DMS 273 treated with DMSO at 0.1 percent for 48 hours (cell line): Measurements from ENCODE around the gene RNPEP.
"Not testable (repeated sequence)": the region's sequence is repeated elsewhere in the genome, so short reads cannot be mapped to it uniquely, and the experiment has no call there.

Source experiments
- DNase-seq: peaks from one replicate; lab custom pipeline; 2025; lab: John Stamatoyannopoulos, UW

RNPEP gene

GRCh38 chr1:201962382-201962781 is 20.1 kb upstream of the RNPEP start:
- DNase-seq = not testable (repeated sequence)

GRCh38 chr1:201964261-201964660 is 18.2 kb upstream of the RNPEP start:
- DNase-seq = no peak

GRCh38 chr1:201966171-201966570 is 16.3 kb upstream of the RNPEP start:
- DNase-seq = no peak

- DNase-seq = no peak
Observed at GRCh38 chr1:201968202-201968925, 14.1 kb upstream of the RNPEP start.

DNA sequence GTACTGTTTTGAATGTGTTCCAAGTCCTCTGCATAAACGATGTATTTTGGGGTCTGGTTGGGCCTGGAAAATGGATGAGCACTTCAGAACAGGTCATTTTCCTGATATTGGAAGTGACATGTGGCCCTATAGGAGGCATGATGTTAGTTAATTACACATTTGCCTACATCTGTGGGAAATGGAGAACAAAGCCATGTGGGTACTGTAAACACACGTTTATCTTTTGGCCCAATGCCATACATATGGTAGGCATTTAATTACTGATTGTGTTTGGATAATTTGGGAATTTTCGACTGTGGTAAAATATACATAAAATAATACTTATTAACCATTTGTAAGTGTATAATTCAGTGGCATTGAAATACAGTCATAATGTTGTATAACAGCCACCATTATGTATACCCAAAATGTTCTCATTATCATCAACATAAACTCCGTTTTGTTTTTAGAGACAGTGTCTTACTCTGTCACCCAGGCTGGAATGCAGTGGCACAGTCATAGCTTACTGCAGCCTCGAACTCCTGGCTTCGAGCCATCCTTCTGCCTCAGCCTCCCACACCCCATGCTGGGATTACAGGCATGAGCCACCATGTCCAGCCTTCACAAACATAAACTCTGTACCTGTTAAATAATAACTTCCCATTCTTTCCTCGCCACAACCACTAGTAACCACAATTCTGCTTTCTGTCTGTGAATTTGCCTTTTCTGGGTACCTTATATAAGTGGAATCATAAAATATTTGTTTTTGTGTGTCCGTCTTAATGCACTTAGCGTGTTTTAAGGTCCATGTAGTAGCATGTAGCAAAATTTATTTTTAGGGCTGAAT is 11.9 kb upstream of the RNPEP start:
- peak; percentile 89 for DNase-seq

GRCh38 chr1:201982082-201982622 is 296 bp upstream of the RNPEP start:
- peak; percentile 35 for DNase-seq

DNA sequence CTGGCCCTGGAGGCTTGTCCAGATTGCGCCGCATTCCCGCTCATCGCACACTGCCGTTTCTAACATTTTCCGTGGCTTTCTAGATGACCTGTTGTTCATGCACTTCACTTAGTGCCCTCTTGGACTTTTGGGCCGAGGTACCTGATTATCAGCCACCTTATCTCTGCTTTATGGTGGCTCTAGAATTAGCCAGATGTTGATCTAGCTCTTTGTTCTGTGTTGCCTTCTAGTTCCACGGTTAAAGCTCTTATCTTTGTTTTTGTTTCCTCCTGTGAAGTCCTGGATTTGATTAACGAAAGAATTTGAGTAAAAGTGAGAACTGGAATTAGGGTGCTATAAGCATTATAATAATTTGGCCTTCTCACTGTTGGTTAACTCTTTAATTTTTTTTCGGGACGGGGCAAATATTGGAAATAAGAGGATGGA is 945 bp downstream of the RNPEP start:
- DNase-seq = no peak

DNA sequence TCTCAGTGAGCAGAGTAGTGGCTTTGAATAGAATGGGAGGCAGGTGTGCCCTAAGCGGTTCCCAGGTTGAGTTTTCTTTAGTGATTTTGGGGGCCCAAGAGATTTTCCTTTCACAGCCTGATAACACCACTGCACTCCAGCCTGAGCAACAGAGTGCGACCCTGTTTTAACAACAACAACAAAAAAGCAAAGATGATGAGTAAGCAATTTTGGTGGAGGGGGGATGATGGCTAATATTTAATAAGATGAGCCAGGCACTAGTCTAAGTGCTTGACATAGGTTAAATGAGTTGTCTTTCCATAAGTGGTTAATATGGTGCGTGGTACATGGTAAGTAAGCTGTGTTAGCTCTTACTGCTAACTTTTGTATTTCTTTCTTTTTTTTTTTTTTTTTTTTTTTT is 2.0 kb downstream of the RNPEP start:
- no peak for DNase-seq

DNA sequence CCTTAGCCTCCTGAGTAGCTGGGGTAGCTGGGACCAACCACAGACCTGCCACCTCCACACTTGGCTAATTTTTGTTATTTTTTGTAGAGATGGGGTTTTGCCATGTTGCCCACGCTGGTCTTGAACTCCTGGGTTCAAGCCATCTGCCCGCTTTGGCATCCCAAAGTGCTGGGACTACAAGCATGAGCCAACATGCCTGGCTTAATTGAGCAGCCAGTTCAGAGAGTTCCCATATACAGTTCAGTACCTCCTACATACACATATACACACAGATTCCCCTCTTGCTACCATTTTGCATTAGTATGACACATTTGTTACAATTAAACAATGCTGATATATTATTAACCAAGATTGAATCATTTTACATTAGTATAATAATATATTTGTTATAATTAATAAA is 2.9 kb downstream of the RNPEP start:
- DNase-seq = peak; percentile 63

DNA sequence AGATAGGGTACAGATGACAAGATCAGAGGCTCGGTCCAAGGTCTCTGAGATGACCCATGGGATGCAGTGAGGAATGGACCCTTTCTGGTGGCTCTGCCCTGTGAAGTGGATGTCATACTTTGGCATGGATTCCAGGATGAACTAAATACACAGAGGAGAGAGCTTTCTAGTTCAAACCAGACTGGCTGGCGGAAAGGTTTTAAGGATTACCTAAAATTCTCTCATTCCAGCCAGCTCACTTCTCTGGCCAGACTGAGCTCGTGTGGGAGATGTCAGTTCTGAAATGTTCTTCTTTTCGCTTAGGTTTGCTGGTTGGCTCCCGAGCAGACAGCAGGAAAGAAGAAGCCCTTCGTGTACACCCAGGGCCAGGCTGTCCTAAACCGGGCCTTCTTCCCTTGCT is 6.2 kb downstream of the RNPEP start:
- DNase-seq = no peak

DNA sequence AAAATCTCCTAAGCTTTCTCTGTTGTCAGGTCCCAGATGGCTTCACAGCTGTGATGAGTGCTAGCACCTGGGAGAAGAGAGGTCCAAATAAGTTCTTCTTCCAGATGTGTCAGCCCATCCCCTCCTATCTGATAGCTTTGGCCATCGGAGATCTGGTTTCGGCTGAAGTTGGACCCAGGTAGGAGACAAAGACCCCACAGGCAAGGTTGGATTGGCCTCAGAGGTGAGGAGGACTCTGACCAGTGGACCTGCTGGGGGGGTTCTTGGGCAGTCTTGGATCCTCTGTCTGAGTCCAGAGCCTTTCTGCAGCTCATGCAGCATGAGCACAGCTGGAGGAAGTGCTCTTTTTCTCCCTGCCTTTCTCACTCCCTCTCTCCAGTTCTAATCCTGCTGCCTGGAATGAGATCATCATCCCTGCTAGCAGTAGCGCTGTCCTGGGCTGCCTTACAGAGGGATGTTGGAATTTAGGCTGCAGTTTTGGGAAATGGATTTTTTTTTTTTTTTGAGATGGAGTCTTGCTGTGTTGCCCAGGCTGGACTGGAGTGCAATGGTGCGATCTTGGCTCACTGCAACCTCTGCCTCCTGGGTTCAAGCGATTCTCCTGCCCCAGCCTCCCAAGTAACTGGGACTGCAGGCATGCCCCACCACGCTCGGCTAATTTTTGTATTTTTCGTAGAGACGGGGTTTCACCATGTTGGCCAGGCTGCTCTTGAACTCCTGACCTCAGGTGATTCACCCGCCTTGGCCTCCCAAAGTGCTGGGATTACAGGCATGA is 7.1 kb downstream of the RNPEP start:
- DNase-seq = no peak

DNA sequence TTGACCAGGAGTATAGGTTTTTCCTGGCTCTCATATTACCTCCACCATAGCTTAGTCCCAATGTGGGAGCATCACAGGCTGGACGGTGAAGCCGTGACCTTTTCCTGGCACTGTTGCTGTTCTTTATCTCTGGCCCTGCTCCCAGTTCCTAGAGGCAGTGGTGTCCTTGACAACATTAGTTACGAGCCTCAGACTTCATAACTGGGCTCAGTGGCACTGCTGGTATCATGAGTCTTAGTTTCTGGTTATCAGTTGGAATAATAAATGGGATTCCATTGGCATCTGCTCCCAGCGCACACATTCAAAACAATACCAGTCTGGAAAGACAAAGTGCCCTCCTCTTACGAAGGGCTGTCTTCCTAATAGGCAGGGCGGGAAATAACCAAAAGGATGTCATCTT is 8.0 kb downstream of the RNPEP start:
- no peak for DNase-seq

- DNase-seq = peak; percentile 19
Observed at GRCh38 chr1:201999625-202000238, 17.3 kb downstream of the RNPEP start.

DNA sequence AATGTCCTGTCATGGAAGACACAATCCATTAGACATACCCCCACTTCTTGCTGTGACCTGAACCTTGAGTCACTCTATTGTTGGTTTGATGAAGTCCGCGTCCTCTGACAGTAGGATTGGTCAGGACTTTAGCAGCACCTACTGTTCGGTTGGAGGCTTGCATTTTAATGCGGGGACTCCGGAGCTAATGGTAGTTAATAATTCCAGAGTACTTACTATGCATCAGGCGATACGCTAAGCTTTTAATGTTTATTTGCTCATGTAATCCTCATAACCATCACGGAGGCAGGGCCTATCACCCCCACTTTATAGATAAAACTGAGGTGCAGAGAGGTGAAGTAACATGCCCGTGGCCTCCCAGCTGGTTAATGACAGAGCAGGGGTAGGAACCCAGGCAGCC is 20.1 kb downstream of the RNPEP start:
- no peak for DNase-seq

DNA sequence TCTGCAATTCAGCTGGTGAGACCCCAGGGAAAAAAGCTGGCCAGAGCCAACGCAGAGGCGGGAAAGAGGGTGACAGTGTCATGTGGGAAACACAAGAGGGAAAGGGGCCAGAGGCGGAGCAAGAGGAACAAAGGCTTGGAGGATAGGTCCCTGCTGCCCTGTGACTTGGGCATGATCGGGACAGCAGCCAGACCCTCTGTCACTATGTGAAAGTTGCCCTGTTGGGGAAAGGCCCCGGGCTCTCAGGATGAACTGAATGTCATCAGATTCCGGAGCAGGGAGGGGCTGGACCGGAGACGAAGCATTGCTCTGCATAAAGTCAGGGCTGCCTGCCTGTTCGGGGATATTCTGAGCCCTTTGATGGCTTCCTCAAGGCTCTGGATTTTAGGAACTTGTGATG is 22.3 kb downstream of the RNPEP start:
- DNase-seq = no peak

DNA sequence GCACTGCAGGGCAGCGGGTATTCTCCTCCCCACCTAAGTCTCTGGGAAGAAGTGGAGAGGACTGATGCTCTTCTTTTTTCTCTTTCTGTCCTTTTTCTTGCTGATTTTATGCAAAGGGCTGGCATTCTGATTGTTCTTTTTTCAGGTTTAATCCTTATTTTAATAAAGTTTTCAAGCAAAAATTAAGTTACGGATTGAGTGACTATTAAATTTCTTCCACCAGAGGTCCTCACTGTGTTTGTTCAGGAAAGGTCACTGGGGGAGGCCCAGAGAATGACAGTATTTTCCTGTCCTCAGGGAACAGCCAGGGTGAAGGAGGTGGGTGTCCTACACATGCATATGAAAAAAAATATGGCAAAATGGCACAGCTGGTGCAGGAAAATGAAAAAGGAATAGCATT is 23.5 kb downstream of the RNPEP start:
- DNase-seq = no peak

DNA sequence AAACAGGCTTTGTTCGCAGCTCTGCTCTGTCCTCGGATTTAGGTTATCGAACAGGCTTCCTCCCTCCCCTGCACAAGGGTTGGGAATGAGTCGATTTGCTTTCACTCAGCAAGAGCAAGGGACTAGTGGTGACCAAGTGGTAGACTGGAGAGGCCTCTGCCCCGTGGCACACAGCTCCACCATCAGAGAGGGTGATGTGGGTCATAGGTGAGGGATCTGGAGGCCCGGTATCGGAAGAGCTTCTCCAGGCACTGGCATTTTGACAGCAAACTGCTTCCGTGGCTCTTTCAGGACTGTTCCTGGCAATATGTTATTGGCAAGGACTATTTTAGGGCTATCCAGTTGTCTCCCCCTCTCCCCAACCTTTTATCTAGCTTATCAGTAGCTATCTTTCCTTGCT is 24.9 kb downstream of the RNPEP start:
- DNase-seq = no peak

GRCh38 chr1:202007805-202008489 is 25.5 kb downstream of the RNPEP start:
- DNase-seq = no peak

DNA sequence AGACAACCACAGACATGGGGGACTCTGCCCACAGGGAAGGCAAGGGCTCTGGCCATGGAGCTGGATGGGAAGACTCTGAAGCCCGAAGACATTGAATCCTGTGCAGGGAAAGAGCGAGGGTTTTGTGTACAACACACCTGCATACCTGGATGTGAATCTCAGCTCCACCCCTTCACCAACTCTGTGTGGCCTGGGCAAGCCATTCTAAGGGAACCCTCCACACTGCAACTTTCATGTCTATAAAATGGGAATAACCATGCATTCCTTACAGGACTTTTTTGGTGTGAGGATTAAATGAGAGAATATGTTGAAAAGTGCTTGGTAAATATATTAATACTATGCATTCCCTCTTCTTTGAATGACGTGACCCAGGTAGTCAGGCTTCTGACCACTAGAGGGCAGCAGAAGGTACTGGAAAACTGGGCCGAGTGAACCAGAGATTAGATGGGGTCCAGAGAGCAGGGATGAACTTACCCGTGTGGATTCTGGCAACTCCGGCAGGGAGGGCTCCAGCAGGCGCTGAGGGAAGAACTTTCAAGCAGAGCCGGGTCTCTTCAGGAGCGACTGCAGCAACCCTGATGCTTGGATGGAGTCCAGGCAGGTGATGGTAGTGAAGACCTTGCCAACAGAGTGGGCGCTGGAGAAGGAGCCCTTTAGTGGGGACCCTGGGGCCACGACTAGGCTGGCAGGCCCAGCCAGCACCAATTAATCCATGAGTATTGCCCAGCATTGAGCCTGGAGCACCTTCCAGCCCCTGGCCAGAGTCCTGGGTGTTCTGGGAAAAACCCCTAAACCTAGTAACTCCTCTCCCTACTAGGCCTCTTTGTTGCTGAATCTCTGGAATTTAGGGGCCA is 27.1 kb downstream of the RNPEP start:
- peak; percentile 48 for DNase-seq
